ENCODE data around the gene PCGF1. TPM values are rescaled to one million over a fixed set of nuclear protein-coding genes. Genes with fewer than 3 reads are reported as not detected.

Gene PCGF1
- total and polyA plus RNA-seq, 2 of the 13 experiments (the other 11 are each of a cell fraction or from before 2014, with no cell fraction given): 20.4 to 22.6 TPM

DNA sequence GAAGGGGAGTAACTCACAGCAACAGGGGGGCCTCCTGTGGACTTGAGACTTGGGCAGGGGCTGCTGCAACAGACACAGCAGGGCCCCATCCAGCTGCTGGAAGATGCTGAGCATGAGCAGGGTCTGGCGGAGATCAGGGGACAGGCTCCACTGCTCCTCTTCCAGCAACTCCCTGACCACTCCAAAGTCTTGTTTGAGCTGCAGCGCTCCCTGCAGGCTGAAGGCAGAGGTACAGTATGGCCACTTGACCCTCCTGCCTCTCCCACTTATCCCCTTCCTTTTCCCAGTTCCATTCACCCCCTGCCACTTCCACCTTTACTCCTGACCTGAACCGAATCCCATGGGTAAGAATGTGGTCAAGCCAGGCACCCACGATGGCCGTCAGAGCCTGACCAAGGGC, 32.6 kb downstream of the PCGF1 start (continued):
- no peak for TF ChIP-seq POLR2G (IDR thresholded peaks at IDR 0.05; ENCODE audit: low read depth, low read length)
- TF ChIP-seq NFKB2 (CRISPR knock-in tag; IDR thresholded peaks at IDR 0.05; ENCODE audit: borderline replicate concordance): no peak
- no peak for TF ChIP-seq IKZF1 (IDR thresholded peaks at IDR 0.05)
- TF ChIP-seq, protein P1, sequence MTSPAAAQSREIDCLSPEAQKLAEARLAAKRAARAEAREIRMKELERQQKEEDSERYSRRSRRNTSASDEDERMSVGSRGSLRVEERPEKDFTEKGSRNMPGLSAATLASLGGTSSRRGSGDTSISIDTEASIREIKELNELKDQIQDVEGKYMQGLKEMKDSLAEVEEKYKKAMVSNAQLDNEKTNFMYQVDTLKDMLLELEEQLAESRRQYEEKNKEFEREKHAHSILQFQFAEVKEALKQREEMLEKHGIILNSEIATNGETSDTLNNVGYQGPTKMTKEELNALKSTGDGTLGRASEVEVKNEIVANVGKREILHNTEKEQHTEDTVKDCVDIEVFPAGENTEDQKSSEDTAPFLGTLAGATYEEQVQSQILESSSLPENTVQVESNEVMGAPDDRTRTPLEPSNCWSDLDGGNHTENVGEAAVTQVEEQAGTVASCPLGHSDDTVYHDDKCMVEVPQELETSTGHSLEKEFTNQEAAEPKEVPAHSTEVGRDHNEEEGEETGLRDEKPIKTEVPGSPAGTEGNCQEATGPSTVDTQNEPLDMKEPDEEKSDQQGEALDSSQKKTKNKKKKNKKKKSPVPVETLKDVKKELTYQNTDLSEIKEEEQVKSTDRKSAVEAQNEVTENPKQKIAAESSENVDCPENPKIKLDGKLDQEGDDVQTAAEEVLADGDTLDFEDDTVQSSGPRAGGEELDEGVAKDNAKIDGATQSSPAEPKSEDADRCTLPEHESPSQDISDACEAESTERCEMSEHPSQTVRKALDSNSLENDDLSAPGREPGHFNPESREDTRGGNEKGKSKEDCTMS (CRISPR knock-in tag; conservative IDR thresholded peaks at IDR 0.05): no peak
- no peak for TF ChIP-seq HDAC2 (CRISPR knock-in tag; IDR thresholded peaks at IDR 0.05)
- TF ChIP-seq TSC22D2 (CRISPR knock-in tag; IDR thresholded peaks at IDR 0.05; ENCODE audit: borderline replicate concordance): no peak
- TF ChIP-seq, protein P2, sequence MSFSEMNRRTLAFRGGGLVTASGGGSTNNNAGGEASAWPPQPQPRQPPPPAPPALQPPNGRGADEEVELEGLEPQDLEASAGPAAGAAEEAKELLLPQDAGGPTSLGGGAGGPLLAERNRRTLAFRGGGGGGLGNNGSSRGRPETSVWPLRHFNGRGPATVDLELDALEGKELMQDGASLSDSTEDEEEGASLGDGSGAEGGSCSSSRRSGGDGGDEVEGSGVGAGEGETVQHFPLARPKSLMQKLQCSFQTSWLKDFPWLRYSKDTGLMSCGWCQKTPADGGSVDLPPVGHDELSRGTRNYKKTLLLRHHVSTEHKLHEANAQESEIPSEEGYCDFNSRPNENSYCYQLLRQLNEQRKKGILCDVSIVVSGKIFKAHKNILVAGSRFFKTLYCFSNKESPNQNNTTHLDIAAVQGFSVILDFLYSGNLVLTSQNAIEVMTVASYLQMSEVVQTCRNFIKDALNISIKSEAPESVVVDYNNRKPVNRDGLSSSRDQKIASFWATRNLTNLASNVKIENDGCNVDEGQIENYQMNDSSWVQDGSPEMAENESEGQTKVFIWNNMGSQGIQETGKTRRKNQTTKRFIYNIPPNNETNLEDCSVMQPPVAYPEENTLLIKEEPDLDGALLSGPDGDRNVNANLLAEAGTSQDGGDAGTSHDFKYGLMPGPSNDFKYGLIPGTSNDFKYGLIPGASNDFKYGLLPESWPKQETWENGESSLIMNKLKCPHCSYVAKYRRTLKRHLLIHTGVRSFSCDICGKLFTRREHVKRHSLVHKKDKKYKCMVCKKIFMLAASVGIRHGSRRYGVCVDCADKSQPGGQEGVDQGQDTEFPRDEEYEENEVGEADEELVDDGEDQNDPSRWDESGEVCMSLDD (CRISPR knock-in tag; IDR thresholded peaks at IDR 0.05; ENCODE audit: borderline replicate concordance): no peak
- TF ChIP-seq AKAP8 (CRISPR knock-in tag; IDR thresholded peaks at IDR 0.05): no peak
- TF ChIP-seq, protein P3, sequence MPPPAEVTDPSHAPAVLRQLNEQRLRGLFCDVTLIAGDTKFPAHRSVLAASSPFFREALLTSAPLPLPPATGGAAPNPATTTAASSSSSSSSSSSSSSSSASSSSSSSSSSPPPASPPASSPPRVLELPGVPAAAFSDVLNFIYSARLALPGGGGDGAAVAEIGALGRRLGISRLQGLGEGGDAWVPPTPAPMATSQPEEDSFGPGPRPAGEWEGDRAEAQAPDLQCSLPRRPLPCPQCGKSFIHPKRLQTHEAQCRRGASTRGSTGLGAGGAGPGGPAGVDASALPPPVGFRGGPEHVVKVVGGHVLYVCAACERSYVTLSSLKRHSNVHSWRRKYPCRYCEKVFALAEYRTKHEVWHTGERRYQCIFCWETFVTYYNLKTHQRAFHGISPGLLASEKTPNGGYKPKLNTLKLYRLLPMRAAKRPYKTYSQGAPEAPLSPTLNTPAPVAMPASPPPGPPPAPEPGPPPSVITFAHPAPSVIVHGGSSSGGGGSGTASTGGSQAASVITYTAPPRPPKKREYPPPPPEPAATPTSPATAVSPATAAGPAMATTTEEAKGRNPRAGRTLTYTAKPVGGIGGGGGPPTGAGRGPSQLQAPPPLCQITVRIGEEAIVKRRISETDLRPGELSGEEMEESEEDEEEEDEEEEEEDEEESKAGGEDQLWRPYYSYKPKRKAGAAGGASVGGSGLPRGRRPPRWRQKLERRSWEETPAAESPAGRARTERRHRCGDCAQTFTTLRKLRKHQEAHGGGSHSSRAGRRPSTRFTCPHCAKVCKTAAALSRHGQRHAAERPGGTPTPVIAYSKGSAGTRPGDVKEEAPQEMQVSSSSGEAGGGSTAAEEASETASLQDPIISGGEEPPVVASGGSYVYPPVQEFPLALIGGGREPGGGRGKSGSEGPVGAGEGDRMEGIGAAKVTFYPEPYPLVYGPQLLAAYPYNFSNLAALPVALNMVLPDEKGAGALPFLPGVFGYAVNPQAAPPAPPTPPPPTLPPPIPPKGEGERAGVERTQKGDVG (CRISPR knock-in tag; IDR thresholded peaks at IDR 0.05; ENCODE audit: borderline replicate concordance): no peak
- TF ChIP-seq MTF1 (CRISPR knock-in tag; IDR thresholded peaks at IDR 0.05): no peak
- TF ChIP-seq RAD21 (CRISPR knock-in tag; IDR thresholded peaks at IDR 0.05): 0 out of 2 replicates have a peak, but pooled peaks have one; percentile 30
- peak; percentile 39; the same call in 1 of the 2 replicates for TF ChIP-seq REPIN1 (CRISPR knock-in tag; IDR thresholded peaks at IDR 0.05; ENCODE audit: borderline replicate concordance, low read depth)
- no peak for TF ChIP-seq KAT7 (CRISPR knock-in tag; IDR thresholded peaks at IDR 0.05; ENCODE audit: borderline replicate concordance)
- no peak for TF ChIP-seq ZNF619 (CRISPR knock-in tag; IDR thresholded peaks at IDR 0.05)
- TF ChIP-seq, protein P4, sequence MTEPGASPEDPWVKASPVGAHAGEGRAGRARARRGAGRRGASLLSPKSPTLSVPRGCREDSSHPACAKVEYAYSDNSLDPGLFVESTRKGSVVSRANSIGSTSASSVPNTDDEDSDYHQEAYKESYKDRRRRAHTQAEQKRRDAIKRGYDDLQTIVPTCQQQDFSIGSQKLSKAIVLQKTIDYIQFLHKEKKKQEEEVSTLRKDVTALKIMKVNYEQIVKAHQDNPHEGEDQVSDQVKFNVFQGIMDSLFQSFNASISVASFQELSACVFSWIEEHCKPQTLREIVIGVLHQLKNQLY (CRISPR knock-in tag; IDR thresholded peaks at IDR 0.05): no peak
- no peak for TF ChIP-seq MAF1 (CRISPR knock-in tag; IDR thresholded peaks at IDR 0.05; ENCODE audit: borderline replicate concordance)
- no peak for TF ChIP-seq RFX3 (CRISPR knock-in tag; IDR thresholded peaks at IDR 0.05)
